Adrenal gland (tissue), 12 donors: ENCODE measurements around the gene CCDC33. TPM values are rescaled to one million over a fixed set of nuclear protein-coding genes. Genes with fewer than 3 reads are reported as not detected.

ENCODE experiments used
- DNase-seq, 7 donors: peaks; one replicate each; pipeline ENCODE4 v3.0.0-alpha.2; 2019 to 2020
- H3K27ac ChIP-seq, 5 donors: fragments of 200-600 bp; sonication (generic) in 4 of 5; 1 replicate in 3 of 5; 2 replicates in 2 of 5; pipeline versions ENCODE4 v1.5.1 to v1.8.0; 2016 to 2020; ENCODE audit warnings: mild to moderate bottlenecking in 1 of 5
- H3K27me3 ChIP-seq: fragments of 200-600 bp; 2 replicates; pipeline ENCODE4 v1.8.0; 2021
- H3K36me3 ChIP-seq, 2 donors: fragments of 200-600 bp; replicated peaks in 1 of 2; 1 replicate in 1 of 2; 2 replicates in 1 of 2; pipeline versions ENCODE4 v1.5.1 to v1.8.0; 2018 to 2022
- H3K4me1 ChIP-seq, 2 donors: fragments of 200-600 bp; replicated peaks in 1 of 2; 1 replicate in 1 of 2; 2 replicates in 1 of 2; pipeline versions ENCODE4 v1.5.1 to v1.8.0; 2018 to 2021
- H3K4me3 ChIP-seq, 4 donors: fragments of 200-600 bp; sonication (generic) in 3 of 4; one replicate each; pipeline ENCODE4 v1.5.1; 2016 to 2018
- H3K9me3 ChIP-seq, 3 donors: fragments of 200-600 bp; sonication (generic) in 1 of 3; replicated peaks in 1 of 3; 1 replicate in 2 of 3; 2 replicates in 1 of 3; pipeline versions ENCODE4 v1.5.1 to v1.8.0; 2016 to 2021
- CTCF ChIP-seq, 6 experiments: fragments of 450-650 bp in 4 of 6; fragments of 200-600 bp in 2 of 6; sonication (generic) in 1 of 6; IDR thresholded peaks; 1 replicate in 5 of 6; 2 replicates in 1 of 6; pipeline versions ENCODE4 v1.5.1 to v1.8.0; 2016 to 2021; ENCODE audit warnings: antibody characterized with exemption in 6 of 6, mild to moderate bottlenecking in 2 of 6, moderate library complexity in 1 of 6
- POLR2A ChIP-seq, 2 donors: fragments of 450-650 bp; IDR thresholded peaks; one replicate each; pipeline ENCODE4 v1.6.1; 2017; ENCODE audit warnings: antibody characterized with exemption in 2 of 2, mild to moderate bottlenecking in 2 of 2, moderate library complexity in 1 of 2
- WGBS, 4 donors: extraction: QIAGEN DNeasy Blood & Tissue Kit in 2 of 4; methylation state at CpG; one replicate each; pipeline versions ENCODE4 v1.1.5 to v1.1.7; 2013 to 2017; 5-methylcytosine and 5-hydroxymethylcytosine counted together
- intact Hi-C, 2 donors: fragments of 100-400 bp; cut with DNase I; formaldehyde crosslinking; loops; one replicate each; pipeline versions ENCODE4 v1.14.1 to v1.15.0; 2022 to 2023
- polyA plus RNA-seq, 3 donors: library from polyadenylated mRNA; stranded (reverse); fragments of 200-250 nt in 2 of 3; fragments of 350-450 nt in 1 of 3; fragmentation: Illumina TruSeq in 1 of 3; extraction: RNeasy Lipid Tissue Mini Kit (QIAGEN cat#74804) in 1 of 3; gene quantifications; one replicate each; pipeline ENCODE4 v1.2.3, GENCODE V29; 2013 to 2014
- total RNA-seq, 9 donors: library from RNA; depleted of rRNA in 4 of 9; stranded (reverse); fragments of >200 nt in 4 of 9; fragments of 120-200 nt in 1 of 9; fragmentation: NEBNext Ultra II Directional in 1 of 9; extraction: Animal tissue kit (Norgen Biotek cat#: 25700) in 1 of 9; gene quantifications; one replicate each; pipeline versions ENCODE4 v1.1.0 to v1.2.4, GENCODE V29; 2013 to 2023
- donor health status: healthy with polysubstance abuse.
- donor health status: Bipolar disorder and iron deficiency.
- donor health status: DM: yes; HTN: yes; CAD: no.
- donor health status: DM: no; HTN: no; CAD: no.
- donor health status: DM: no; HTN: no; CAD: no.
- donor health status: DM: yes; HTN: yes; CAD: no.

CCDC33 gene
- total and polyA plus RNA-seq, 12 donors = 0.11 to 1.1 (median 0.30) TPM; not detected in 3

- DNase-seq = no peak
- WGBS, 4 donors = 78 to 89% (median 84%) methylated on average over 9 of the region's 9 CpGs
- TF ChIP-seq CTCF (IDR thresholded peaks at IDR 0.05) (no peak), POLR2A (IDR thresholded peaks at IDR 0.05) (no peak)
- H3K27me3 ChIP-seq = peaks cover 2% of the 10 kb centered on the region
- no peak overlapping the region for H3K4me3 ChIP-seq
- H3K9me3 ChIP-seq = no peaks in the 10 kb centered on the region
- H3K27ac ChIP-seq = no peak overlapping the region
- intact Hi-C loops = loop anchor here (5.0 kb wide), 3 partner anchors 250 to 340 kb away; no protein-coding TSS in a partner anchor
- no peaks in the 10 kb centered on the region for H3K4me1 ChIP-seq
- no peaks in the 10 kb centered on the region for H3K36me3 ChIP-seq
These were observed 76.4 kb downstream of the CCDC33 start for GRCh38 chr15:74312445-74313007.

GRCh38 chr15:74313889-74314288 is 77.8 kb downstream of the CCDC33 start:
- WGBS, 4 donors = 70 to 98% (median 79%) methylated on average over 7 of the region's 7 CpGs
- TF ChIP-seq CTCF (IDR thresholded peaks at IDR 0.05) (no peak), POLR2A (IDR thresholded peaks at IDR 0.05) (no peak)
- Histone ChIP-seq H3K27ac (no peak overlapping the region), H3K27me3 (no peaks in the 10 kb centered on the region), H3K9me3 (no peaks in the 10 kb centered on the region), H3K4me1 (no peaks in the 10 kb centered on the region), H3K36me3 (no peaks in the 10 kb centered on the region), H3K4me3 (no peak overlapping the region)
- no peak for DNase-seq
- intact Hi-C loops = loop anchor here (5.0 kb wide), 3 partner anchors 252 to 342 kb away; no protein-coding TSS in a partner anchor

GRCh38 chr15:74314795-74315438 is 78.8 kb downstream of the CCDC33 start:
- intact Hi-C loops = loop anchor here (5.0 kb wide), 3 partner anchors 253 to 343 kb away; no protein-coding TSS in a partner anchor
- peak overlapping the region in 1 of 5 donors; percentile 22 for H3K27ac ChIP-seq
- 56 to 74% (median 68%) methylated on average over 8 to 13 of the region's 13 CpGs for WGBS, 4 donors

More at GRCh38 chr15:74314795-74315438, 78.8 kb downstream of the CCDC33 start:
- no peak for DNase-seq
- TF ChIP-seq CTCF (IDR thresholded peaks at IDR 0.05) = no peak
- no peak for TF ChIP-seq POLR2A (IDR thresholded peaks at IDR 0.05)
- Histone ChIP-seq H3K36me3 (no peaks in the 10 kb centered on the region), H3K27me3 (no peaks in the 10 kb centered on the region), H3K9me3 (no peaks in the 10 kb centered on the region), H3K4me1 (peaks cover 9 to 10% of the 10 kb centered on the region in 2 donors), H3K4me3 (no peak overlapping the region)
